ENCODE measurements around the gene RBM6.

- no peak for TF ChIP-seq CTCF (IDR thresholded peaks at IDR 0.05)
- no peak for TF ChIP-seq POLR2A (IDR thresholded peaks at IDR 0.05)
These were observed 57.9 kb downstream of the RBM6 start for GRCh38 chr3:49997862-49998261.

Measured in thyroid gland (tissue), 4 donors.